ENCODE results near the gene MAP3K13.

GRCh38 chr3:185400866-185401265 lies 37.9 kb downstream of the MAP3K13 start:
- TF ChIP-seq CTCF (IDR thresholded peaks at IDR 0.05; ENCODE audit: insufficient read depth, low read depth, low read length) (no peak), EZH2 (IDR thresholded peaks at IDR 0.05; ENCODE audit: insufficient read depth, low read length) (no peak)

Data from astrocyte (in vitro differentiated cells and primary cell).